Activated naive CD4-positive, alpha-beta T cell treated with anti-CD3 and anti-CD28 coated beads, Interleukin-2, amount 10 ng/mL, durations not matched to agents 7 days and 5 days (primary cell): ENCODE data around the gene SUN5.

Experiments used
- CTCF ChIA-PET: fragments of 350-600 bp; sonication (Branson Sonifier 250); formaldehyde crosslinking; loops from one replicate; lab custom pipeline; 2021; ENCODE audit warnings: antibody characterized with exemption; lab: Charles Lee
- DNase-seq: peaks from one replicate; pipeline ENCODE4 v3.0.0-alpha.2; 2020
- H3K27ac Mint-ChIP-seq: one replicate; pipeline ENCODE4 v1.8.0; 2021; ENCODE audit warnings: mild to moderate bottlenecking, moderate library complexity, mixed read lengths
- H3K27me3 Mint-ChIP-seq: one replicate; pipeline ENCODE4 v1.8.0; 2021; ENCODE audit warnings: mild to moderate bottlenecking, mixed read lengths
- H3K36me3 Mint-ChIP-seq: one replicate; pipeline ENCODE4 v1.8.0; 2021; ENCODE audit warnings: mixed read lengths
- H3K4me1 Mint-ChIP-seq: one replicate; pipeline ENCODE4 v1.8.0; 2021; ENCODE audit warnings: mixed read lengths
- H3K4me3 Mint-ChIP-seq: one replicate; pipeline ENCODE4 v1.8.0; 2021; ENCODE audit warnings: mild to moderate bottlenecking, moderate library complexity, mixed read lengths
- H3K9me3 Mint-ChIP-seq: one replicate; pipeline ENCODE4 v1.8.0; 2021; ENCODE audit warnings: mixed read lengths

Gene SUN5

DNA sequence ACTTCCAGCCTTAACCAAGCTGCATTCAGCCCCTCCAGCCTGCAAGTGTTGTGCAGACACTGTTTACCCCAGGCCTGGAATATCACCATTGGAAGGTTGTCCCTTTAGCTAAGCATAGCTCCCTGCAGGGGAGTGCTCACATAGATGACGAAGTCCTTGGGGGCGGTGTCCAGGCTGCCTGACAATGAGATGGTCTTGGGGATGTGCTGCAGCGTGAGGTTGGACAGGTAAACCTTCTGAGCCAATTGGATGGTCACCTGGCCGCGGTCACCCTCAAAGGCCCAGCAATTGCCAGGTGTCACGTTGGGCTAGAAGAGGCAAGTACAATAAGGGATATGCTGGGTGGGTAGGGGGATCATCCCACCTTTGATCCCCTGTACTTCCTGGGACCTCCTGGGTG is 18.6 kb downstream of the SUN5 start:
- no peaks in the 10 kb centered on the region for H3K27me3 Mint-ChIP-seq
- no peaks in the 10 kb centered on the region for H3K36me3 Mint-ChIP-seq
- CTCF ChIA-PET: interaction anchor here (1.3 to 2.6 kb wide), 2 partner anchors 9 to 84 kb away, joined by 3 to 6 read pairs; no protein-coding TSS in a partner anchor
- no peak overlapping the region for H3K27ac Mint-ChIP-seq
- no peak for DNase-seq
- H3K4me1 Mint-ChIP-seq: no peaks in the 10 kb centered on the region
- H3K9me3 Mint-ChIP-seq: no peaks in the 10 kb centered on the region
- no peak overlapping the region for H3K4me3 Mint-ChIP-seq

GRCh38 chr20:32984631-32985354 is 19.4 kb downstream of the SUN5 start:
- H3K27ac Mint-ChIP-seq: no peak overlapping the region
- H3K36me3 Mint-ChIP-seq: no peaks in the 10 kb centered on the region
- CTCF ChIA-PET: interaction anchor here (1.3 to 2.6 kb wide), 2 partner anchors 8 to 83 kb away, joined by 3 to 6 read pairs; no protein-coding TSS in a partner anchor
- H3K4me1 Mint-ChIP-seq: no peaks in the 10 kb centered on the region
- no peak overlapping the region for H3K4me3 Mint-ChIP-seq
- H3K27me3 Mint-ChIP-seq: no peaks in the 10 kb centered on the region
- peak; percentile 18 for DNase-seq
- no peaks in the 10 kb centered on the region for H3K9me3 Mint-ChIP-seq

DNA sequence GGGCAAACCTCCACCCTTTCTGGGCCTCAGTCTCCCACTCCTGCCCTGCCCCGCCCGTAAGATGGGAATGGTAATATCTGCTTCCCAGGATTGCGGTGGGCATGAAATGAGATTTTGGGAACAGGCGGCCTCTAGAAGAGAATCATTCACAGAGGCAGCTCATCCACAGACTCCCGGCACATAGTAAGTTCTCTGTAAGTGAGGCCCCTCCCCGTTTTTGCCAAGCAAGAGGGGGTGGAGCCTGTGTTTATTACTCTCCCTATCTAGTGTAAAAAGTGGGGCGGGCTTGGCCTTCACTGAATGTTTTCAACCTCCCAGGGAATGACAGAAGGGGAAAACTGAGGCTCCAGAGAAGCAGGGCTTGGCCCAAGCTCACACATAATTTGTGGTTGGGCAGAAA is 20.0 kb downstream of the SUN5 start:
- H3K4me1 Mint-ChIP-seq: no peaks in the 10 kb centered on the region
- CTCF ChIA-PET: interaction anchor here (2.6 kb wide), 1 partner anchor 83 kb away, joined by 6 read pairs; no protein-coding TSS in a partner anchor
- no peaks in the 10 kb centered on the region for H3K27me3 Mint-ChIP-seq
- DNase-seq: peak; percentile 11
- H3K9me3 Mint-ChIP-seq: no peaks in the 10 kb centered on the region
- no peaks in the 10 kb centered on the region for H3K36me3 Mint-ChIP-seq
- H3K27ac Mint-ChIP-seq: no peak overlapping the region
- H3K4me3 Mint-ChIP-seq: no peak overlapping the region

- CTCF ChIA-PET: interaction anchor here (2.6 kb wide), 1 partner anchor 82 kb away, joined by 6 read pairs; no protein-coding TSS in a partner anchor
- no peaks in the 10 kb centered on the region for H3K36me3 Mint-ChIP-seq
- no peaks in the 10 kb centered on the region for H3K27me3 Mint-ChIP-seq
- no peaks in the 10 kb centered on the region for H3K9me3 Mint-ChIP-seq
- DNase-seq: peak; percentile 15
- H3K4me3 Mint-ChIP-seq: no peak overlapping the region
- no peak overlapping the region for H3K27ac Mint-ChIP-seq
- H3K4me1 Mint-ChIP-seq: no peaks in the 10 kb centered on the region
These were observed 20.6 kb downstream of the SUN5 start for GRCh38 chr20:32983459-32984112.

DNA sequence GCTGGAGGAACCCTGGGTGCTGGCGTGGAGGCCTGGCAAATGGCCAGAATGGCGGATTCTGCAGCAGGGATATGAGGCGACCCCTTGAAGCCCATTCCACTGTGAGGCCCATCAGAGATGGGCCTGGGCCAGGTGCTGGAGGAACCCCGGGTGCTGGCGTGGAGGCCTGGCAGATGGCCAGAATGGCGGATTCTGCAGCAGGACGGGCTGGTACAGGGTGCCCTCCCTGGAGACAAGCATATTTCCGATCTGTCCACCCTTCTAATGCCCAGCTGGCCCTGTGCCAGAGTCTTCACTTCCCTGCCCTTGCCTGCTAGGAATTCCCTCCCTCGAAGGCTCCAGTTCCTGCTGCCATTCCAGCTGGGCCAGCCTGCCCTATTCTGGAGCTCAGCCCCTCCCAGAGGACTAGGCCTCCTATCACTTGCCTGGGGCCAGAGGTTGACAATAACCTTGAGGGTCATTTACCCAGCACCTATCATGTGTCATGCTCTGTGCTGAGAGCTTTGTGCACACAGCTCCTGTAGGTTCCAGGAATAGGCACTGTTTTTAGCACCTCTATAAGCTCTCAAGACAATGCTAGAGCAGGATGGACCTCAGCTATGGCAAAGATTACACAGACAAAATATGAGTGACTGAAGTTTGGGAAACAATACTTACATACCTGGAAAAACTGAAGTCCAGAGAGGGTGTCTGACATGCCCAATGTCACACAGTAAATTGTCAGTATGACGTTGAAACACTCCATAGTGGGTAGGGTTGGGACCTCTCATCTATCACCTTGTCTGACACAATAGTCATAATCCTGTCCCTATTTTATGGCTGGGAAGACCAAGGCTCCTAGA is 21.4 kb downstream of the SUN5 start:
- H3K4me3 Mint-ChIP-seq: no peak overlapping the region
- CTCF ChIA-PET: no interaction called here
- H3K9me3 Mint-ChIP-seq: peaks cover 3% of the 10 kb centered on the region
- no peaks in the 10 kb centered on the region for H3K4me1 Mint-ChIP-seq
- peaks cover 2% of the 10 kb centered on the region for H3K36me3 Mint-ChIP-seq
- no peak overlapping the region for H3K27ac Mint-ChIP-seq
- DNase-seq: no peak
- no peaks in the 10 kb centered on the region for H3K27me3 Mint-ChIP-seq

GRCh38 chr20:32980990-32981389 is 23.2 kb downstream of the SUN5 start:
- no peak overlapping the region for H3K27ac Mint-ChIP-seq
- peaks cover 11% of the 10 kb centered on the region for H3K36me3 Mint-ChIP-seq
- H3K27me3 Mint-ChIP-seq: no peaks in the 10 kb centered on the region
- peaks cover 22% of the 10 kb centered on the region for H3K9me3 Mint-ChIP-seq
- CTCF ChIA-PET: interaction anchor here (1.0 kb wide), 1 partner anchor 23 kb away, joined by 5 read pairs; the partner anchor contains the start of gene SUN5
- H3K4me1 Mint-ChIP-seq: peaks cover 13% of the 10 kb centered on the region
- no peak for DNase-seq
- no peak overlapping the region for H3K4me3 Mint-ChIP-seq

GRCh38 chr20:32980131-32980941 is 23.9 kb downstream of the SUN5 start:
- peaks cover 13% of the 10 kb centered on the region for H3K4me1 Mint-ChIP-seq
- H3K27ac Mint-ChIP-seq: no peak overlapping the region
- CTCF ChIA-PET: interaction anchor here (1.0 kb wide), 1 partner anchor 24 kb away, joined by 5 read pairs; the partner anchor contains the start of gene SUN5
- H3K9me3 Mint-ChIP-seq: peaks cover 26% of the 10 kb centered on the region
- H3K36me3 Mint-ChIP-seq: peaks cover 14% of the 10 kb centered on the region
- DNase-seq: no peak
- H3K27me3 Mint-ChIP-seq: no peaks in the 10 kb centered on the region
- no peak overlapping the region for H3K4me3 Mint-ChIP-seq

GRCh38 chr20:32979201-32979998 is 24.8 kb downstream of the SUN5 start:
- Mint-ChIP-seq H3K36me3 (peaks cover 20% of the 10 kb centered on the region), H3K4me1 (peaks cover 13% of the 10 kb centered on the region), H3K4me3 (no peak overlapping the region), H3K27ac (peak overlapping the region; percentile 37), H3K27me3 (no peaks in the 10 kb centered on the region), H3K9me3 (peaks cover 32% of the 10 kb centered on the region)
- no peak for DNase-seq
- CTCF ChIA-PET: no interaction called here

GRCh38 chr20:32978009-32978335 is 26.3 kb downstream of the SUN5 start:
- CTCF ChIA-PET: no interaction called here
- Mint-ChIP-seq H3K27me3 (no peaks in the 10 kb centered on the region), H3K36me3 (peaks cover 21% of the 10 kb centered on the region), H3K4me3 (no peak overlapping the region), H3K9me3 (peaks cover 32% of the 10 kb centered on the region), H3K4me1 (peaks cover 13% of the 10 kb centered on the region), H3K27ac (no peak overlapping the region)
- DNase-seq: no peak

GRCh38 chr20:32977281-32978008 is 26.8 kb downstream of the SUN5 start:
- DNase-seq: no peak
- Mint-ChIP-seq H3K36me3 (peaks cover 23% of the 10 kb centered on the region), H3K27ac (no peak overlapping the region), H3K9me3 (peaks cover 32% of the 10 kb centered on the region), H3K4me3 (no peak overlapping the region), H3K4me1 (peaks cover 13% of the 10 kb centered on the region), H3K27me3 (no peaks in the 10 kb centered on the region)
- CTCF ChIA-PET: interaction anchor here (1.3 kb wide), 1 partner anchor 8 kb away, joined by 3 read pairs; no protein-coding TSS in a partner anchor

DNA sequence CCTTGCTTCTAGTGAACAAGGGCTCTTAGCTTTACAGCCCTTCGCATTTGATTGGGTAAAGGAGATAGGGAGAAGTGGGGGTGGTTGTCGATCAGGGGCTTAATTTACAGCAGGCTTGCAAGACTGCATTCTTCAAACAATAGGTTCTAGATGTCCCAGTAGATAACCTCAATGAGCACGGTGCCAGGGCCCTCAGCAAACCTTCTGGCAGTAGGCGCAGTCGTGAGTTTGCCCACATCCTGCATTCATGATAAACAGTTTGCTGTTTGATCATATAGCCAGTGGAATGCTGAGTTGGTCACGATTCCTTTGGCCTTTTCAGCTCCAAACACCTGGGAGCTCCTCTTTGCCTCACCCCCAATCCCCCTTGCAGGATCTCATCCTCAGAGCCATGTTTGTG is 27.5 kb downstream of the SUN5 start:
- CTCF ChIA-PET: interaction anchor here (0.5 to 1.3 kb wide), 3 partner anchors 9 to 587 kb away, joined by 3 read pairs; no protein-coding TSS in a partner anchor

More for the DNA sequence above, 27.5 kb downstream of the SUN5 start:
- Mint-ChIP-seq H3K27me3 (no peaks in the 10 kb centered on the region), H3K9me3 (peaks cover 32% of the 10 kb centered on the region), H3K4me1 (peaks cover 13% of the 10 kb centered on the region), H3K36me3 (peaks cover 23% of the 10 kb centered on the region), H3K4me3 (no peak overlapping the region), H3K27ac (peak overlapping the region; percentile 80)
- DNase-seq: no peak
